Neural cell (in vitro differentiated cells): Measurements from ENCODE around the gene OST4. TPM values are rescaled to one million over a fixed set of nuclear protein-coding genes. Genes with fewer than 3 reads are reported as not detected.

Source experiments
- H2AFZ ChIP-seq: fragments of 200-600, 300-800 bp; sonication (generic), shearing (Covaris generic); 2 replicates; pipeline ENCODE4 v1.6.0; 2014; ENCODE audit warnings: low read depth, mild to moderate bottlenecking, antibody characterized with exemption, low read length, moderate library complexity
- H3F3A ChIP-seq: fragments of 200-600 bp; shearing (Covaris generic); 2 replicates; pipeline ENCODE4 v1.6.1; 2016; ENCODE audit warnings: mild to moderate bottlenecking, moderate library complexity, mixed read lengths, antibody characterized with exemption, low read length; ENCODE audit not compliant: insufficient read depth, poor library complexity, severe bottlenecking
- H3K27ac ChIP-seq: fragments of 200-600, 300-800 bp; sonication (generic), shearing (Covaris generic); 2 replicates; pipeline ENCODE4 v1.5.1; 2014; ENCODE audit warnings: mild to moderate bottlenecking, low read length, moderate library complexity
- H3K27me3 ChIP-seq: fragments of 300-800, 200-600 bp; sonication (generic), shearing (Covaris generic); 2 replicates; pipeline ENCODE4 v1.6.0; 2014; ENCODE audit warnings: mild to moderate bottlenecking, low read depth, low read length, moderate library complexity; ENCODE audit not compliant: insufficient read depth
- H3K36me3 ChIP-seq: fragments of 300-800, 200-600 bp; sonication (generic), shearing (Covaris generic); 2 replicates; pipeline ENCODE4 v1.5.1; 2014; ENCODE audit warnings: mild to moderate bottlenecking, antibody characterized with exemption, low read length, moderate library complexity; ENCODE audit not compliant: insufficient read depth
- H3K4me2 ChIP-seq: fragments of 300-800, 200-600 bp; sonication (generic), shearing (Covaris generic); 2 replicates; pipeline ENCODE4 v1.6.0; 2014; ENCODE audit warnings: mild to moderate bottlenecking, low read length
- H3K4me3 ChIP-seq: fragments of 300-800, 200-600 bp; sonication (generic), shearing (Covaris generic); 2 replicates; pipeline ENCODE4 v1.5.1; 2014; ENCODE audit warnings: mild to moderate bottlenecking, low read length, moderate library complexity
- H3K79me2 ChIP-seq: fragments of 200-600 bp; shearing (Covaris generic); replicated peaks from 2 replicates; pipeline ENCODE4 v1.6.0; 2014; ENCODE audit warnings: mild to moderate bottlenecking, low read length, moderate library complexity; ENCODE audit not compliant: insufficient read depth
- H3K9ac ChIP-seq: fragments of 300-800, 200-600 bp; sonication (generic), shearing (Covaris generic); 2 replicates; pipeline ENCODE4 v1.6.1; 2016; ENCODE audit warnings: mild to moderate bottlenecking, low read length, mixed read lengths
- H3K9me2 ChIP-seq: fragments of 200-600 bp; shearing (Covaris generic); 2 replicates; pipeline ENCODE4 v1.6.1; 2016; ENCODE audit warnings: mild to moderate bottlenecking, low read length, mixed read lengths; ENCODE audit not compliant: insufficient read depth
- H3K9me3 ChIP-seq: fragments of 200-600, 300-800 bp; sonication (generic), shearing (Covaris generic); 2 replicates; pipeline ENCODE4 v1.6.1; 2016; ENCODE audit warnings: mild to moderate bottlenecking, mixed run types, low read length, moderate library complexity, mixed read lengths
- H4K20me1 ChIP-seq: fragments of 200-600 bp; shearing (Covaris generic); 2 replicates; pipeline ENCODE4 v1.6.1; 2016; ENCODE audit warnings: mild to moderate bottlenecking, mixed run types; ENCODE audit not compliant: insufficient read depth
- EP300 ChIP-seq: fragments of 450-650 bp; conservative IDR thresholded peaks from 2 replicates; pipeline ENCODE4 v1.6.1; 2014; ENCODE audit warnings: antibody characterized with exemption, mild to moderate bottlenecking, moderate library complexity; ENCODE audit not compliant: poor library complexity, severe bottlenecking
- EZH2 ChIP-seq: fragments of 200-600, 300-800 bp; shearing (Covaris generic), sonication (generic); IDR thresholded peaks from 2 replicates; pipeline ENCODE4 v1.6.1; 2014; ENCODE audit warnings: antibody characterized with exemption, low read length, borderline replicate concordance, mild to moderate bottlenecking; ENCODE audit not compliant: insufficient read depth, poor library complexity, severe bottlenecking
- MXI1 ChIP-seq: fragments of 450-650 bp; conservative IDR thresholded peaks from 2 replicates; pipeline ENCODE4 v1.6.1; 2014; ENCODE audit warnings: antibody characterized with exemption, mild to moderate bottlenecking; ENCODE audit not compliant: poor library complexity, severe bottlenecking
- POLR2AphosphoS5 ChIP-seq: IDR thresholded peaks from 2 replicates; pipeline ENCODE4 v1.6.1; 2012
- RAD21 ChIP-seq: fragments of 450-650 bp; conservative IDR thresholded peaks from 2 replicates; pipeline ENCODE4 v1.6.1; 2014; ENCODE audit warnings: antibody characterized with exemption, mild to moderate bottlenecking, moderate library complexity
- SMC3 ChIP-seq: fragments of 450-650 bp; conservative IDR thresholded peaks from 2 replicates; pipeline ENCODE4 v1.6.1; 2014; ENCODE audit warnings: antibody characterized with exemption, mild to moderate bottlenecking, moderate library complexity; ENCODE audit not compliant: poor library complexity
- TAF1 ChIP-seq: IDR thresholded peaks from 2 replicates; pipeline ENCODE4 v1.6.1; 2012; ENCODE audit warnings: low read depth
- polyA plus RNA-seq: library from polyadenylated mRNA; depleted of rRNA; stranded (reverse); fragments of >200 nt; gene quantifications from 2 replicates; pipeline ENCODE4 v1.2.3, GENCODE V29; 2014
- TF ChIP-seq, protein P1 (sequence below): IDR thresholded peaks from 2 replicates; pipeline ENCODE4 v1.6.1; 2012; ENCODE audit warnings: borderline replicate concordance
- TF ChIP-seq, protein P2 (sequence below): fragments of 450-650 bp; IDR thresholded peaks from 2 replicates; pipeline ENCODE4 v1.5.1; 2014; ENCODE audit warnings: antibody characterized with exemption, mild to moderate bottlenecking, moderate library complexity; ENCODE audit not compliant: poor library complexity, severe bottlenecking

OST4 gene
- polyA plus RNA-seq, 1 donor from 2014 or later = 263 TPM

DNA sequence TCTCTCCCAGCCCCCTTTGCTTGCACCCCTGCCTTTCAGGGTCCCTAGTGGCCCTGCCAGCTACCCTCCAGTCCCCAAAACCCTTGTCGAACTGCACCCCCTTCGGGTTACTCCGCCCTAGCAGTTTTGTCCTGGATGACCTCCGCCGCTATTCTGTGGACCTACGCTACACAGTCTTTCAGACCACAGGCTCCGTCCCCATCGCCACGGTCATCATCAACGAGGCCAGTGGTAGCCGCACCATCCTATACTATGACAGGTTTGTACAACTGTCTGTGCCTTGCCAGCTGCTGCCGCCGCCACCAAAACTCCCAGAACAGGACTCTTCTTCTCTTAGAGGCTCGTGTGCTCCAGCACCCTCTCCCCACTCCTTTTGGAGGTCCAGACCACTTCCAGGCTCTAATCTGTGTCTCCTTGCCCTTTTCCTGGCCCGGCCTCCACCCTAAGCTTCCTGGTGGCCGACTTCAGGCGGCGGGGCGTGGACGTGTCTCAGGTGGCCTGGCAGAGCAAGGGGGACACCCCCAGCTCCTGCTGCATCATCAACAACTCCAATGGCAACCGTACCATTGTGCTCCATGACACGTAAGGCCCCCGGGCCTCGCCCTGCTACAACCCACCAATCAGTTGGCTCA, 23.0 kb upstream of the OST4 start:
- no peaks in the 10 kb centered on the region for H3K9me2 ChIP-seq
- no peak overlapping the region for H3K9ac ChIP-seq
- no peaks in the 10 kb centered on the region for H3K9me3 ChIP-seq
- no peaks in the 10 kb centered on the region for H3F3A ChIP-seq
- H2AFZ ChIP-seq = no peak overlapping the region
- H3K4me2 ChIP-seq = no peak overlapping the region
- no peak overlapping the region for H3K27ac ChIP-seq
- H3K36me3 ChIP-seq = no peaks in the 10 kb centered on the region
- H3K27me3 ChIP-seq = no peaks in the 10 kb centered on the region
- no peaks in the 10 kb centered on the region for H3K79me2 ChIP-seq
- no peaks in the 10 kb centered on the region for H4K20me1 ChIP-seq
- no peak overlapping the region for H3K4me3 ChIP-seq
- TF ChIP-seq, protein P1, sequence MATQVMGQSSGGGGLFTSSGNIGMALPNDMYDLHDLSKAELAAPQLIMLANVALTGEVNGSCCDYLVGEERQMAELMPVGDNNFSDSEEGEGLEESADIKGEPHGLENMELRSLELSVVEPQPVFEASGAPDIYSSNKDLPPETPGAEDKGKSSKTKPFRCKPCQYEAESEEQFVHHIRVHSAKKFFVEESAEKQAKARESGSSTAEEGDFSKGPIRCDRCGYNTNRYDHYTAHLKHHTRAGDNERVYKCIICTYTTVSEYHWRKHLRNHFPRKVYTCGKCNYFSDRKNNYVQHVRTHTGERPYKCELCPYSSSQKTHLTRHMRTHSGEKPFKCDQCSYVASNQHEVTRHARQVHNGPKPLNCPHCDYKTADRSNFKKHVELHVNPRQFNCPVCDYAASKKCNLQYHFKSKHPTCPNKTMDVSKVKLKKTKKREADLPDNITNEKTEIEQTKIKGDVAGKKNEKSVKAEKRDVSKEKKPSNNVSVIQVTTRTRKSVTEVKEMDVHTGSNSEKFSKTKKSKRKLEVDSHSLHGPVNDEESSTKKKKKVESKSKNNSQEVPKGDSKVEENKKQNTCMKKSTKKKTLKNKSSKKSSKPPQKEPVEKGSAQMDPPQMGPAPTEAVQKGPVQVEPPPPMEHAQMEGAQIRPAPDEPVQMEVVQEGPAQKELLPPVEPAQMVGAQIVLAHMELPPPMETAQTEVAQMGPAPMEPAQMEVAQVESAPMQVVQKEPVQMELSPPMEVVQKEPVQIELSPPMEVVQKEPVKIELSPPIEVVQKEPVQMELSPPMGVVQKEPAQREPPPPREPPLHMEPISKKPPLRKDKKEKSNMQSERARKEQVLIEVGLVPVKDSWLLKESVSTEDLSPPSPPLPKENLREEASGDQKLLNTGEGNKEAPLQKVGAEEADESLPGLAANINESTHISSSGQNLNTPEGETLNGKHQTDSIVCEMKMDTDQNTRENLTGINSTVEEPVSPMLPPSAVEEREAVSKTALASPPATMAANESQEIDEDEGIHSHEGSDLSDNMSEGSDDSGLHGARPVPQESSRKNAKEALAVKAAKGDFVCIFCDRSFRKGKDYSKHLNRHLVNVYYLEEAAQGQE = no peak
- TF ChIP-seq MXI1 (no peak), POLR2AphosphoS5 (no peak), RAD21 (no peak), SMC3 (no peak), EP300 (no peak), TAF1 (no peak), EZH2 (no peak)
- TF ChIP-seq, protein P2, sequence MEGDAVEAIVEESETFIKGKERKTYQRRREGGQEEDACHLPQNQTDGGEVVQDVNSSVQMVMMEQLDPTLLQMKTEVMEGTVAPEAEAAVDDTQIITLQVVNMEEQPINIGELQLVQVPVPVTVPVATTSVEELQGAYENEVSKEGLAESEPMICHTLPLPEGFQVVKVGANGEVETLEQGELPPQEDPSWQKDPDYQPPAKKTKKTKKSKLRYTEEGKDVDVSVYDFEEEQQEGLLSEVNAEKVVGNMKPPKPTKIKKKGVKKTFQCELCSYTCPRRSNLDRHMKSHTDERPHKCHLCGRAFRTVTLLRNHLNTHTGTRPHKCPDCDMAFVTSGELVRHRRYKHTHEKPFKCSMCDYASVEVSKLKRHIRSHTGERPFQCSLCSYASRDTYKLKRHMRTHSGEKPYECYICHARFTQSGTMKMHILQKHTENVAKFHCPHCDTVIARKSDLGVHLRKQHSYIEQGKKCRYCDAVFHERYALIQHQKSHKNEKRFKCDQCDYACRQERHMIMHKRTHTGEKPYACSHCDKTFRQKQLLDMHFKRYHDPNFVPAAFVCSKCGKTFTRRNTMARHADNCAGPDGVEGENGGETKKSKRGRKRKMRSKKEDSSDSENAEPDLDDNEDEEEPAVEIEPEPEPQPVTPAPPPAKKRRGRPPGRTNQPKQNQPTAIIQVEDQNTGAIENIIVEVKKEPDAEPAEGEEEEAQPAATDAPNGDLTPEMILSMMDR = no peak

DNA sequence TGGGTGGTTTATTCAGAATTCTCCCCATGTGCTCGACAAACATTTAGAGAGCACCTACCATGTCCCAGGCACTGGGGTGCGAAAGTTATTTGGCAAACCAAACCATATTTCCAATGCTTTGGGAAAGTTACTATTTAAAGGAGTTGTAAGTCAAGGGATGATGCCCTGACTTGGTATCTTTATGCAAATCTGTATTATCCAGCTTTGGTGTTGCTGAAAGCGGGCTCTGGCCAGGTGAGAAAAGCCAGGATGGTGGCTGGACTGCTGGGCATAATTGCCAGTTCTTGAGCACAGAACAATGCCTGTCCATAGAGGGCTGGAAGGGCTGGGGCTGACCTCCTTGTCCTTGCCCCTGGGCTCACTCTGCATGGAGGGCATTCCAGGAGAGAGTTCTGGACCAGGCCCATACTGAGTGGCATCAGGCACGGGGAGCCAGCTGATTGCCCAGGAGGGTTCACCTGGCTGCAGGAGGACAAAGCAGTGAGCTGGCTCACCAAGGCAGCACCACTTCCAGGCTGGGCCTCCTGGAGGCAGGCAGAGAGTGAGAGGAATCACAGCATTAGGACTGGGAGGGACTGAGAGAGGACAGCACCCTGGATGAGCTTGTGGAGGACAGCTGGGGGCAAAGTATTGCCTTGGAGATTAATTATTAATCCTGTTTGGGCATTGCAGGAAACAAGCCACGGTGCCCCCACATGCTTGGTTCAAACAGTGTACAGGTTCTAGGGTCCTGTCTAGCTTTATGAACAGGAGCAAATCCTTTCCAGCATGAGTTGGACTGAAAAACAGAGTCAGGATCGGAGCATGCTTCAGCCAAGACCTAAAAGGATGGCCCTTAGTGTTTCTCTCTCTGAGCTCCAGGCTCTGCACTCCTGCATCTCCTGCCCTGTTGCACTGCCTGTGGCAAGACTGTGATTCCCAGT, 22.2 kb upstream of the OST4 start:
- Histone ChIP-seq H3F3A (no peaks in the 10 kb centered on the region), H3K9me2 (no peaks in the 10 kb centered on the region), H3K27me3 (no peaks in the 10 kb centered on the region), H2AFZ (no peak overlapping the region), H3K4me3 (no peak overlapping the region), H3K9me3 (no peaks in the 10 kb centered on the region), H3K79me2 (no peaks in the 10 kb centered on the region), H3K4me2 (no peak overlapping the region), H3K27ac (no peak overlapping the region), H4K20me1 (no peaks in the 10 kb centered on the region), H3K9ac (no peak overlapping the region), H3K36me3 (no peaks in the 10 kb centered on the region)
- TF ChIP-seq SMC3 (no peak), MXI1 (no peak), POLR2AphosphoS5 (no peak), EP300 (no peak), RAD21 (no peak), EZH2 (no peak)
- TF ChIP-seq, protein P1 = no peak
